ENCODE data around the gene GHRH.

The GHRH gene

DNA sequence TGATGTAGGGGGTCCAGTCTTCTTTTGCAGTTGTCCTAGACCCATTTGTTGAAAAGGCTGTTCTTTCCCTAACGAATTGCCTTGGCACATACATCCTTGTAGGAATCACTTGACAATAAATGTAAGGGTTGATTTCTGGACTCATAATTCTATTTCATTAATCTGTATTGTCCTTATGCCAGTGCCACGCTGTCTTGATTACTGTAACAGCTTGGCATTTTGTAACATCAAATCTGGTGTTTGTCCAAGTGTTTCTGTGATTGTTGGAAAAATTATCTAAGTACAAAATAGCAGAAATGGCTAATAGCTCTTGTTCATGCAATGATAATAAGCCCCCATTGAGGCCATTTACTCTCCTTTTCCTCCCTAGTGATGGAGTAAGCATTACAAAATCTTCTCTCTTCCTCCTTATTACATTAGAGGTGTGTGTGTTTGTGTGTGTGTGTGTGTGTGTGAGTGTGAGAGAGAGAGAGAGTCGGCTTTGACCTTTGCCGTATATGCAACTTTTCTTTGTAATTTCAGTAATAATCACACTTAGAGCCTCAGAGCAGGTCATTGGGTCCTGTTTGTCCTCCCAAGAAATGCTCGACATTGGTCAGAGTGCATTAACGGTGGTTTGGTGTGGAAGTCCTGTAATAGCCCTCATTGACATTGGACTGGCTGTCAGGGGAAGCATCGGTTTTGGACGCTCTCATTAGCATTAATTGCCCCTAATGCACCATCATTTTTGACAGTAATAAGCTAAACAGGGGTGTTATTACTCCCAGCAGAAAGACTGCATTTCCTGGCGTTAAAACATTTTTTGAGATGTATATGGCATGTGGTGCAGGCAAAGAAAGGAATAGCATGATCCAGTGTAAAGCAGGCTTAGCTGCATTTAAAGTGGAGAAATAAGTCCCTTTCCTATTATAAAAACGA is 41.6 kb downstream of the GHRH start:
- no peak overlapping the region for H3K27ac ChIP-seq (ENCODE audit: low read length)
- H3K4me3 ChIP-seq (ENCODE audit: low read length), result no peak overlapping the region
- H2AFZ ChIP-seq (ENCODE audit: low read depth, low read length), result no peak overlapping the region
- H3K4me2 ChIP-seq (ENCODE audit: low read length), result no peak overlapping the region
- no peaks in the 10 kb centered on the region for H3K9me3 ChIP-seq (ENCODE audit: insufficient read depth, low read length)
- no peak overlapping the region for H3K9ac ChIP-seq (ENCODE audit: low read length)
- no peaks in the 10 kb centered on the region for H3K27me3 ChIP-seq (ENCODE audit: low read depth, low read length)
- peaks cover 16% of the 10 kb centered on the region for H3K4me1 ChIP-seq (ENCODE audit: low read length)
- TF ChIP-seq, protein P1, sequence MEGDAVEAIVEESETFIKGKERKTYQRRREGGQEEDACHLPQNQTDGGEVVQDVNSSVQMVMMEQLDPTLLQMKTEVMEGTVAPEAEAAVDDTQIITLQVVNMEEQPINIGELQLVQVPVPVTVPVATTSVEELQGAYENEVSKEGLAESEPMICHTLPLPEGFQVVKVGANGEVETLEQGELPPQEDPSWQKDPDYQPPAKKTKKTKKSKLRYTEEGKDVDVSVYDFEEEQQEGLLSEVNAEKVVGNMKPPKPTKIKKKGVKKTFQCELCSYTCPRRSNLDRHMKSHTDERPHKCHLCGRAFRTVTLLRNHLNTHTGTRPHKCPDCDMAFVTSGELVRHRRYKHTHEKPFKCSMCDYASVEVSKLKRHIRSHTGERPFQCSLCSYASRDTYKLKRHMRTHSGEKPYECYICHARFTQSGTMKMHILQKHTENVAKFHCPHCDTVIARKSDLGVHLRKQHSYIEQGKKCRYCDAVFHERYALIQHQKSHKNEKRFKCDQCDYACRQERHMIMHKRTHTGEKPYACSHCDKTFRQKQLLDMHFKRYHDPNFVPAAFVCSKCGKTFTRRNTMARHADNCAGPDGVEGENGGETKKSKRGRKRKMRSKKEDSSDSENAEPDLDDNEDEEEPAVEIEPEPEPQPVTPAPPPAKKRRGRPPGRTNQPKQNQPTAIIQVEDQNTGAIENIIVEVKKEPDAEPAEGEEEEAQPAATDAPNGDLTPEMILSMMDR (IDR thresholded peaks at IDR 0.05; ENCODE audit: low read depth, low read length), result no peak
- no peak for TF ChIP-seq EZH2phosphoT487 (IDR thresholded peaks at IDR 0.05; ENCODE audit: low read depth)
- H3K79me2 ChIP-seq (ENCODE audit: low read length), result peaks cover 18% of the 10 kb centered on the region; the same call in 1 of the 2 replicates
- no peaks in the 10 kb centered on the region for H4K20me1 ChIP-seq (ENCODE audit: insufficient read depth, low read length)
- peaks cover 74% of the 10 kb centered on the region for H3K36me3 ChIP-seq (replicated peaks; ENCODE audit: low read depth, low read length)

DNA sequence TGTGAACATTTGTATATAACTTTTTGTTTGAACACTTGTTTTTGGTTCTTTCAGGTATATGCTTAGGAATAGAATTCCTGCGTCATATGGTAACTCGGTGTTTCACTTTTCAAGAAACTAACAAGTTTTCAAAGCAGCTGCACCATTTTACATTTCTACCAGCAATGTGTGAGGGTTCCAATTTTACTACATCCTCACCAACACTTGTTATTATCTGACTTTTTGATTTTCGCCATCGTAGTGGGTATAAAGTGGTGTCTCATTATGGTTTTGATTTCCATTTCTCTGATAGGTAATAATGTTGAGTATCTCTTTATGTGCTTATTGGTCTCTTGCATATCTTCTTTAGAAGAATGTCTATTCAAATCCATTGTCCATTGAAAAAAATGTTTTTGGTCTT is 42.6 kb downstream of the GHRH start:
- TF ChIP-seq, protein P1 (IDR thresholded peaks at IDR 0.05; ENCODE audit: low read depth, low read length), result no peak
- no peak for TF ChIP-seq EZH2phosphoT487 (IDR thresholded peaks at IDR 0.05; ENCODE audit: low read depth)
- Histone ChIP-seq H3K9ac (ENCODE audit: low read length) (no peak overlapping the region), H3K36me3 (replicated peaks; ENCODE audit: low read depth, low read length) (peaks cover 72% of the 10 kb centered on the region)

DNA sequence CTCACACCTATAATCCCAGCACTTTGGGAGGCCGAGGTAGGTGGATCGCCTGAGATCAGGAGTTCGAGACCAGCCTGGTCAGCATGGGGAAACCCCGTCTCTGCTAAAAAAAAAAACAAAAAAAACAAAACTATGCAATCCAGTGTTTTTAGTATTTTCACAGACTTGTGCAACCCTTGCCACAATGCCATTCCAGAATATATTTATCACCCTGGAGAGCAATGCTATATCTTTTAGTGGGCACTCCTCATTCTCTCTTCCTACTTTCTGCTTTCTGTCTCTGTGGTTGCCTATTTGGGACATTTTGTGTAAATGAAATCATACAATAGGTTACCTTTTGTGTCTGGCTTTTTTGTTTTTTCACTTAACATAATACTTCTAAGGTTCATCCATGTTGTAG is 43.2 kb downstream of the GHRH start:
- Histone ChIP-seq H3K36me3 (replicated peaks; ENCODE audit: low read depth, low read length) (peaks cover 72% of the 10 kb centered on the region), H3K4me3 (ENCODE audit: low read length) (no peak overlapping the region), H3K4me1 (ENCODE audit: low read length) (peaks cover 16% of the 10 kb centered on the region), H3K27me3 (ENCODE audit: low read depth, low read length) (no peaks in the 10 kb centered on the region), H3K9me3 (ENCODE audit: insufficient read depth, low read length) (no peaks in the 10 kb centered on the region), H3K9ac (ENCODE audit: low read length) (no peak overlapping the region), H3K79me2 (ENCODE audit: low read length) (peaks cover 18% of the 10 kb centered on the region; the same call in 1 of the 2 replicates), H3K27ac (ENCODE audit: low read length) (no peak overlapping the region), H3K4me2 (ENCODE audit: low read length) (no peak overlapping the region), H2AFZ (ENCODE audit: low read depth, low read length) (no peak overlapping the region), H4K20me1 (ENCODE audit: insufficient read depth, low read length) (no peaks in the 10 kb centered on the region)
- TF ChIP-seq, protein P1 (IDR thresholded peaks at IDR 0.05; ENCODE audit: low read depth, low read length), result no peak
- TF ChIP-seq EZH2phosphoT487 (IDR thresholded peaks at IDR 0.05; ENCODE audit: low read depth), result no peak

More for the DNA sequence above, 42.6 kb downstream of the GHRH start:
- Histone ChIP-seq H3K27me3 (ENCODE audit: low read depth, low read length) (no peaks in the 10 kb centered on the region), H4K20me1 (ENCODE audit: insufficient read depth, low read length) (no peaks in the 10 kb centered on the region), H3K79me2 (ENCODE audit: low read length) (peaks cover 18% of the 10 kb centered on the region; the same call in 1 of the 2 replicates), H2AFZ (ENCODE audit: low read depth, low read length) (no peak overlapping the region), H3K4me1 (ENCODE audit: low read length) (peaks cover 16% of the 10 kb centered on the region), H3K4me2 (ENCODE audit: low read length) (no peak overlapping the region), H3K27ac (ENCODE audit: low read length) (no peak overlapping the region), H3K4me3 (ENCODE audit: low read length) (no peak overlapping the region), H3K9me3 (ENCODE audit: insufficient read depth, low read length) (no peaks in the 10 kb centered on the region)

DNA sequence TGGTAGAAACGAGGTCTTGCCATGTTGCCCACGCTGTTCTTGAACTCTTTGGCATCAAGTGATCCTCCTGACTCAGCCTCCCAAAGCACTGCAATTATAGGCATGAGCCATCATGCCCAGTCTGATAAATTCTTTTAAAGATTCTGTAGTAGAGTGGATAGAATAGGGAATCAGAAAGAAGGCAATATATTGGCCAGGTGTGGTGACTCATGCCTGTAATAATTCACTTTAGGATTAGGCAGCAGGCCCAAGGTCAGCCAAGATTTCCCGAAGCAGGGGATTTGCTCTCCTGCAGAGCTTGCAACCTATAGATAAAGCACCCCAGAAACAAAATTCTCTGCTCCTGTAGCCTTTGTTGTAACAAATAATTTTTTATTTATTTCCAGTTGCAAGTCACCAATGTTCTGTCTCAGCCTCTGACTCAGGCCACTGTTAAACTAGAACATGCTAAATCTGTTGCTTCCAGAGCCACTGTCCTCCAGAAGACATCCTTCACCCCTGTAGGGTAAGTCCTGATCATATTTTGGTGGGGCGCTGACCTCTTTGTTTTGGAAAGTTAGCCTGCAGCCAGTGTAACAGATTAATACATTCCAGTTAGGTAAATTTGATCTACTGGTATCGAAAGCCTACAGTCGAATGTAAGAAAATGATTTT is 51.8 kb downstream of the GHRH start:
- Histone ChIP-seq H3K36me3 (replicated peaks; ENCODE audit: low read depth, low read length) (peaks cover 67% of the 10 kb centered on the region), H3K79me2 (ENCODE audit: low read length) (no peaks in the 10 kb centered on the region; the same call in 1 of the 2 replicates), H3K9me3 (ENCODE audit: insufficient read depth, low read length) (no peaks in the 10 kb centered on the region), H3K4me3 (ENCODE audit: low read length) (no peak overlapping the region), H3K27me3 (ENCODE audit: low read depth, low read length) (no peaks in the 10 kb centered on the region), H3K9ac (ENCODE audit: low read length) (no peak overlapping the region), H4K20me1 (ENCODE audit: insufficient read depth, low read length) (0 out of 2 replicates have a peak, but pooled peaks cover 3% of the 10 kb centered on the region), H3K4me2 (ENCODE audit: low read length) (no peak overlapping the region), H3K27ac (ENCODE audit: low read length) (no peak overlapping the region), H3K4me1 (ENCODE audit: low read length) (no peaks in the 10 kb centered on the region), H2AFZ (ENCODE audit: low read depth, low read length) (no peak overlapping the region)
- TF ChIP-seq EZH2phosphoT487 (IDR thresholded peaks at IDR 0.05; ENCODE audit: low read depth), result no peak
- TF ChIP-seq, protein P1 (IDR thresholded peaks at IDR 0.05; ENCODE audit: low read depth, low read length), result no peak
